Hepatocyte (in vitro differentiated cells): ENCODE measurements around the gene OR56A5. TPM values are rescaled to one million over a fixed set of nuclear protein-coding genes. Genes with fewer than 3 reads are reported as not detected.
A peak's percentile ranks its signal among the peaks of the same experiment; 100 is the strongest.

ENCODE experiments used
- DNase-seq: peaks from one replicate; pipeline ENCODE4 v3.0.0-alpha.2; 2016; ENCODE audit warnings: low spot score
- H2AFZ ChIP-seq: fragments of 200-600 bp; sonication (generic); 2 replicates; pipeline ENCODE4 v1.6.0; 2016; ENCODE audit warnings: antibody characterized with exemption, mild to moderate bottlenecking
- H3K27ac ChIP-seq: fragments of 200-600 bp; sonication (generic); 2 replicates; pipeline ENCODE4 v1.5.1; 2016; ENCODE audit warnings: mild to moderate bottlenecking
- H3K27me3 ChIP-seq: fragments of 200-600 bp; sonication (generic); 2 replicates; pipeline ENCODE4 v1.6.1; 2016
- H3K36me3 ChIP-seq: fragments of 200-600 bp; sonication (generic); replicated peaks from 2 replicates; pipeline ENCODE4 v1.5.1; 2016; ENCODE audit warnings: low read depth; ENCODE audit not compliant: insufficient read depth
- H3K4me1 ChIP-seq: fragments of 200-600 bp; sonication (generic); 2 replicates; pipeline ENCODE4 v1.5.1; 2016; ENCODE audit warnings: mild to moderate bottlenecking, moderate library complexity; ENCODE audit not compliant: insufficient read depth
- H3K4me2 ChIP-seq: fragments of 200-600 bp; sonication (generic); 2 replicates; pipeline ENCODE4 v1.6.0; 2016
- H3K4me3 ChIP-seq: fragments of 200-600 bp; sonication (generic); 2 replicates; pipeline ENCODE4 v1.5.1; 2016; ENCODE audit warnings: mild to moderate bottlenecking
- H3K79me2 ChIP-seq: fragments of 200-600 bp; sonication (generic); 2 replicates; pipeline ENCODE4 v1.6.0; 2017; ENCODE audit warnings: mild to moderate bottlenecking
- H3K9me2 ChIP-seq: fragments of 200-600 bp; sonication (generic); replicated peaks from 2 replicates; pipeline ENCODE4 v1.6.0; 2017; ENCODE audit warnings: mild to moderate bottlenecking; ENCODE audit not compliant: insufficient read depth
- H3K9me3 ChIP-seq: fragments of 200-600 bp; sonication (generic); 2 replicates; pipeline ENCODE4 v1.5.1; 2016; ENCODE audit warnings: low read depth, mild to moderate bottlenecking
- H4K20me1 ChIP-seq: fragments of 200-600 bp; sonication (generic); 2 replicates; pipeline ENCODE4 v1.6.0; 2016; ENCODE audit warnings: mild to moderate bottlenecking; ENCODE audit not compliant: insufficient read depth, poor library complexity, severe bottlenecking
- EZH2 ChIP-seq: fragments of 200-600 bp; sonication (generic); IDR thresholded peaks from 2 replicates; pipeline ENCODE4 v1.6.1; 2016; ENCODE audit warnings: antibody characterized with exemption, mild to moderate bottlenecking, borderline replicate concordance
- EZH2phosphoT487 ChIP-seq: fragments of 200-600 bp; sonication (generic); IDR thresholded peaks from one replicate; pipeline ENCODE4 v1.6.1; 2018; ENCODE audit warnings: antibody characterized with exemption, mild to moderate bottlenecking, low read depth, moderate library complexity; ENCODE audit not compliant: unreplicated experiment, severe bottlenecking
- WGBS: methylation state at CpG from one replicate; pipeline ENCODE4 v1.1.6; 2016; ENCODE audit warnings: low lambda C conversion rate; ENCODE audit errors: missing lambda C conversion rate; 5-methylcytosine and 5-hydroxymethylcytosine counted together
- polyA plus RNA-seq: library from polyadenylated mRNA; unstranded; fragments of >200 nt; fragmentation: Nextera tagmentation; extraction: Ambion mirVana; gene quantifications from 2 replicates; pipeline ENCODE4 v1.2.1, GENCODE V29; 2016
- total RNA-seq: library from RNA; depleted of rRNA; stranded (reverse); fragments of >200 nt; gene quantifications from 2 replicates; pipeline ENCODE4 v1.2.3, GENCODE V29; 2014
- TF ChIP-seq, protein P1 (sequence below): fragments of 200-600 bp; sonication (generic); IDR thresholded peaks from 2 replicates; pipeline ENCODE4 v1.5.1; 2016; ENCODE audit warnings: antibody characterized with exemption, mild to moderate bottlenecking; ENCODE audit not compliant: poor library complexity

Gene OR56A5
- total and polyA plus RNA-seq, 2 experiments from 2014 or later = not detected

- peak; percentile 37 for DNase-seq
- Histone ChIP-seq H3K9me3 (no peaks in the 10 kb centered on the region), H2AFZ (no peak overlapping the region), H3K4me2 (no peak overlapping the region), H4K20me1 (no peaks in the 10 kb centered on the region), H3K9me2 (no peaks in the 10 kb centered on the region), H3K36me3 (no peaks in the 10 kb centered on the region), H3K79me2 (no peaks in the 10 kb centered on the region), H3K27me3 (peaks cover 11% of the 10 kb centered on the region), H3K27ac (no peak overlapping the region), H3K4me1 (no peaks in the 10 kb centered on the region), H3K4me3 (no peak overlapping the region)
- WGBS = 51% methylated on average over 3 of the region's 3 CpGs
- TF ChIP-seq, protein P1, sequence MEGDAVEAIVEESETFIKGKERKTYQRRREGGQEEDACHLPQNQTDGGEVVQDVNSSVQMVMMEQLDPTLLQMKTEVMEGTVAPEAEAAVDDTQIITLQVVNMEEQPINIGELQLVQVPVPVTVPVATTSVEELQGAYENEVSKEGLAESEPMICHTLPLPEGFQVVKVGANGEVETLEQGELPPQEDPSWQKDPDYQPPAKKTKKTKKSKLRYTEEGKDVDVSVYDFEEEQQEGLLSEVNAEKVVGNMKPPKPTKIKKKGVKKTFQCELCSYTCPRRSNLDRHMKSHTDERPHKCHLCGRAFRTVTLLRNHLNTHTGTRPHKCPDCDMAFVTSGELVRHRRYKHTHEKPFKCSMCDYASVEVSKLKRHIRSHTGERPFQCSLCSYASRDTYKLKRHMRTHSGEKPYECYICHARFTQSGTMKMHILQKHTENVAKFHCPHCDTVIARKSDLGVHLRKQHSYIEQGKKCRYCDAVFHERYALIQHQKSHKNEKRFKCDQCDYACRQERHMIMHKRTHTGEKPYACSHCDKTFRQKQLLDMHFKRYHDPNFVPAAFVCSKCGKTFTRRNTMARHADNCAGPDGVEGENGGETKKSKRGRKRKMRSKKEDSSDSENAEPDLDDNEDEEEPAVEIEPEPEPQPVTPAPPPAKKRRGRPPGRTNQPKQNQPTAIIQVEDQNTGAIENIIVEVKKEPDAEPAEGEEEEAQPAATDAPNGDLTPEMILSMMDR = peak; percentile 52
- TF ChIP-seq EZH2 = no peak
Measured at GRCh38 chr11:5992604-5993251, 24.4 kb upstream of the OR56A5 start.

GRCh38 chr11:5992150-5992549, 23.9 kb upstream of the OR56A5 start:
- Histone ChIP-seq H3K9me3 (no peaks in the 10 kb centered on the region), H3K36me3 (no peaks in the 10 kb centered on the region), H2AFZ (no peak overlapping the region), H4K20me1 (no peaks in the 10 kb centered on the region), H3K27ac (no peak overlapping the region), H3K27me3 (peaks cover 11% of the 10 kb centered on the region), H3K9me2 (no peaks in the 10 kb centered on the region), H3K4me1 (no peaks in the 10 kb centered on the region), H3K79me2 (no peaks in the 10 kb centered on the region), H3K4me2 (no peak overlapping the region), H3K4me3 (no peak overlapping the region)
- 85% methylated on average over 3 of the region's 3 CpGs for WGBS
- no peak for DNase-seq
- TF ChIP-seq, protein P1 = no peak
- TF ChIP-seq EZH2phosphoT487 (no peak), EZH2 (no peak)

DNA sequence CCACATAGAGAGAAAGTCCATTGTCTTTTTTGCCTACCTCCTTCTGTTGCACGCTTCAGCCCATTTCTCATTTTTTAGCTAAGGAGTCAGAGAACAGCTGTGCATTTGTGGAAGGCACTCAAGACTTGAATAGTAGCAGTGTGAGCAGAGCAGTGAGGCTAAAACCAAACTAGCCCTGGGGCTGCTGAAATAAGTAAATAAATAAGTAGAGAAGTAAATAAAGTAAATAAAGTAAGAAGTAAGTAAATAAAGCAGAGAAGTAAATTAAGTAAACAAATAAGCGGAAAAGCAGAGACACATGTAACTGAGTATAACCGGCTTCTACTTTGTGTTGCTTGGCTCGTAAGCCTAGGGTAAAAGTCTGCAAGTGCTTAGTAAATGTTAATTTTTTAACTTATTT, 20.9 kb upstream of the OR56A5 start:
- H3K4me1 ChIP-seq = no peaks in the 10 kb centered on the region
- no peak overlapping the region for H3K4me2 ChIP-seq
- H3K4me3 ChIP-seq = no peak overlapping the region
- DNase-seq = no peak
- TF ChIP-seq EZH2 (no peak), EZH2phosphoT487 (no peak)
- TF ChIP-seq, protein P1 = no peak
- no peaks in the 10 kb centered on the region for H4K20me1 ChIP-seq
- peaks cover 11% of the 10 kb centered on the region for H3K27me3 ChIP-seq
- H3K27ac ChIP-seq = no peak overlapping the region
- no peak overlapping the region for H2AFZ ChIP-seq
- H3K9me2 ChIP-seq = no peaks in the 10 kb centered on the region
- WGBS = 74% methylated on average over 4 of the region's 4 CpGs
- no peaks in the 10 kb centered on the region for H3K9me3 ChIP-seq
- no peaks in the 10 kb centered on the region for H3K79me2 ChIP-seq
- no peaks in the 10 kb centered on the region for H3K36me3 ChIP-seq

DNA sequence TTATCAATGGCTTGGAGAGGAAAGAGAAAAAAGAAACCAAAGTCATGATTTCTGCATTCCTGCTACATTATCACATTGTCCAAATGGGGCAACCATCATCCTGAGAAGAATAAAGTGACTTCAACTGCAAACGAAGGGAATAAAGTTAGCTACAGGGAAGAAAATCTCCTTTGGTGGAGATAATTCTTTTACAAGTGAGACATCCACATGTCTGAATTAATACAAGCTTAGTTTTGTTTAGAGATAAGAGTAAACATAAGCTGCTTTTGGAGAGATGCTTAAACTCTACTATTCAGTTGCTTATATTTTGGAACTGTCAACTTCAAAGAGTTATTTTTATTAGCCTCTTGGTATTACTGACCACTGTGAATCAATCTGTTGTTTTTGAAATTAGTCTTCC, 18.6 kb upstream of the OR56A5 start, which contains the start of gene OR52L1:
TSS of gene OR52L1 (minus strand) at position 101 of the 400 bp plus-strand sequence. CDS start at position 46, 55 bp downstream.
- H3K36me3 ChIP-seq = no peaks in the 10 kb centered on the region
- H3K4me2 ChIP-seq = no peak within 1 kb of the TSS
- 69% methylated on average over 1 of the region's 1 CpG for WGBS
- no peak for DNase-seq
- no peaks in the 10 kb centered on the region for H3K9me2 ChIP-seq
- H2AFZ ChIP-seq = no peak within 1 kb of the TSS
- H3K4me1 ChIP-seq = no peaks in the 10 kb centered on the region
- no peaks in the 10 kb centered on the region for H3K9me3 ChIP-seq
- H3K4me3 ChIP-seq = no peak within 1 kb of the TSS
- H4K20me1 ChIP-seq = no peaks in the 10 kb centered on the region
- H3K27ac ChIP-seq = no peak within 1 kb of the TSS
- no peaks in the 10 kb centered on the region for H3K79me2 ChIP-seq
- peaks cover 11% of the 10 kb centered on the region for H3K27me3 ChIP-seq
- TF ChIP-seq EZH2phosphoT487 (no peak), EZH2 (no peak)
- TF ChIP-seq, protein P1 = no peak
